ENCODE data around the gene ZDHHC17.
A peak's percentile ranks its signal among the peaks of the same experiment; 100 is the strongest.

The ZDHHC17 gene

DNA sequence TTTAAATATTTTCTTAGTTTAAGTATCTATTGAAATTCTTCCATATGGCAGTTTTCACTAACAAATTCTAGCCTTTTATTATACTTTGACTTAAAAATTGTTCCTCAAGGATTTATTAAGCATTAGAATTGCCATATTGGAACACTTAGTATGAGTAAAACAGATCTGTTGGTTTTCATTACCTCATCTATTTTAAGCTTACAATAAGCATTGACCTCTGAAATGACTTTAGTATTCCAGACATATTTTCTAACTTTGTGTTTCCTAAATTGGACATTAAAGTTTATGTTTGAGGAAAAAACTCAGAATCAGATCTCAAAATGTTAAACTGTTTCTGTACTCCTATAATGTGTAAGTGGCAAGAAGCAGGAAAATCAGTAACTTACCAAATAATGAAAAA lies 66.5 kb downstream of the ZDHHC17 start:
- no peak for DNase-seq

DNA sequence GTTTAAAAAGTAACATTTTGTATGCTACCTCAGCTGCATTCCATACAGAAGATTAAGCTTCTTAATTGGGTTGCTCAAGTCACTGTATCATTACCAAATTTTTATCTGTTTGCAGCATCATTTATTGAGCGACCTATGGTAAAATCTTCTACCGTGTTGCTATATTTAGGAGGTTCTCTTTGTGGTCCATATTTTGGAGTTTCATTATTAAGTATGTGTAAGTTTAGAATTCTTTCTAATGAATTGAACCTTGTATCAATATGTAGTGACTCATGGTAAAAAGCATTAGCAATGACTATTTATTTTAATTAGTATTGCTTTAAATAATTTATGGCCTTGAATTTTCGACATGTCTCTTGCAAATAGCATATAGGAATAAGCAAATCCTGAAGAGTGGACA lies 72.7 kb downstream of the ZDHHC17 start:
- no peak for DNase-seq

- DNase-seq = no peak
Measured at GRCh38 chr12:76847260-76847659, 83.3 kb downstream of the ZDHHC17 start.

DNA sequence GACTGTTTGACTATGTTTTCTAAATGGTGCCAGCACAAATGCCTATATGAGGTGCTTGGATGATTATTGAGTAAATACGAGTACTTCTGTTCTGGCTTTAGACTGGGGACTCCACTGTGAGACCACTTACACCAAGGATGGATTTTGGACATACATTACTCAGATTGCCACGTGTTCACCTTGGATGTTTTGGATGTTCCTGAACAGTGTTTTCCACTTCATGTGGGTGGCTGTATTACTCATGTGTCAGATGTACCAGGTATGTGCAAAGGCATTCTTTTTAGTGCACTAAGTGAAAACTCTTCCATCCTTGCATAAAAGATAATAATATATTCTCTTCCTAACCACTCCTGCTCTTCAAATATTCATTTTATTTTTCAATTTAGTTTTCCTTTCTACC lies 84.2 kb downstream of the ZDHHC17 start:
- no peak for DNase-seq

DNA sequence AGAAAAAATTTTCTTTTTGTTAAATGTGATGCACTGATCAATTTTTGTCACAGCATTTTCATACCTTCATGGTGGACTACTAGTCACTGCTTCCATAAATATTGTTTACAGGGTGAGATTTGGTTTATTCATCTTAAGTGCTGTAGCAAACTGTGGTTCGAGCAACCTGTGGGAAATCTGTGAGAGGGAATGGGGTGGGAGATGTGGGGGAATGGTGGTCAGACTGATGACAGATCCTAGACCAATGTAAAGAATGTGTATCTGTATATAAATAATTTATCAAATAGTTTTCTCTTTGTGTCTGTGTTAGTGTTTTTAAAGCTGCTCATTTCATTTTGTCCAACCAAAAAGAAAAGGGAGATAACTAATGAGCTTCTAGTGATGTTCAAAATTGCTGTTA lies 88.2 kb downstream of the ZDHHC17 start:
- DNase-seq = no peak

- no peak for DNase-seq
Measured at GRCh38 chr12:76855271-76855670, 91.4 kb downstream of the ZDHHC17 start.

GRCh38 chr12:76856018-76856644 lies 92.2 kb downstream of the ZDHHC17 start:
- no peak for DNase-seq

GRCh38 chr12:76859611-76860010 lies 95.7 kb downstream of the ZDHHC17 start:
- peak; percentile 79 for DNase-seq

DNA sequence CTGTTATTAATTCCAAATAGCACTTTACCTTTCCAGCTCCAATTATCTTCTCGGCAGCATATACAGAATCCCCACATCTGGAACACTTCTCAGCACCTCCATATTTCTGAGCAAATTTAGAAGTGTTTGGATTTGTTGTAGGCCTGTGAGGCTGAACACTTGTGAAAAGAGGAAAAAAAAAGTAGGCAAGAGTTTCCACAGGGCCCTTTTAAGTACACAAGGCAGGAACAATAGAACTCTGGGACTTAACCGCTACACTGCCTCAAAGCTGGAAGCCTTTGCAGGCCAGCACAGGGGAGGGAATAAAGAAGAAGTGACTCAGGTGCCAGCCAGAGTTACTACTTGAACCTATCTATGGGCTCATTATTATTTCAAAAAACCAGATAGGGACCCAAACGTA lies 96.3 kb downstream of the ZDHHC17 start:
- no peak for DNase-seq

DNA sequence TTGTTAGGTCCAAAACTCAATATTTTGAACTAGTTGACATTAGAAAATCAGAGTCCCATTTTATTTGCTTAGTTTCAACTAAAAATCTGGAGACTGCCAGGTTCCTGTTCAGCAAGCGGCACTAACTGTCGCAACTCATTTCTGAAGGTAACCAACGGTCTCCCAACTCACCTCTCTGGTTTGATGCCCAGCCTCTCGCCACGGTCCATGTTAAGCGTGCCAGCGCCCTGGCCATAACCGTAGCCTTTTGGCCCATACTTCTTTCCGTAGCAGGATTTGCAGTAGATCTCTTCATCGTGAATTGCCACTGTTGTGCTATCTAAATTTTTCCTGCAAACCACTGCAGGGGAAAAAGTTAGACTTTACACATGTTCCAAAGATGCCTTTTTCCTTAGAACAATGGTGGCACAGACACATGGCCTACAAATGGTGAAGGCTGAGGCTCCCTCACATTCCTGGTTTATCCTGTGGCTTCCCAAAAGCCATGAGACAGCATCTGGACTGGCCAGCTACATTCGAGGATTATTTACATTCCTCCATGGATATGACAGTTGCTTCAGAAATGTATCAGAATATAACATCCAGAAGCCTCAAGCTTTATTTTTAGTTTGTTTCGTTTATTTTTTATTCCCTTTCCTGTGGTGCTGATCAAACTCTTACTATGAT lies 99.2 kb downstream of the ZDHHC17 start:
- DNase-seq = no peak

DNA sequence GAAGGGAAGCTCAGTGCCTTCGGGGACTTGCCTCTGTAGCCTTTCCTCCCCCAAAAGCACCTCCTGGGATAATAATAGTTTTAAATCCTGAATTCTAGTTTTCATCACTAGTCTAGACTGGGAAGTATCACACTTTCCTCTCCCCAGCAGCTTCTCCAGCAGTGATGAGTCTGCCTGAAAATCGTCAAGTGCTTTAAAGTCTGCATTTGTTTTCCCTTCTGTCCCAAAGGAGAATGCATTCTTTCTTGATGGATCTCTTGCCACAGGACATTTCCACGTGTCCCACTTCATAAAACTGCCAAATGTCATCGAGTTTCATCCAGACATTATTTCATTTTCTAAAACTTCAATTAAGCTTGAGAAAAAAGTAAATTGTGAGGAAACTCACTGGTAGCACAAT lies 99.9 kb downstream of the ZDHHC17 start:
- DNase-seq = no peak

GRCh38 chr12:76864791-76865400 lies 101.0 kb downstream of the ZDHHC17 start:
- DNase-seq = no peak

GRCh38 chr12:76866151-76866567 lies 102.2 kb downstream of the ZDHHC17 start:
- no peak for DNase-seq

GRCh38 chr12:76866726-76867125 lies 102.8 kb downstream of the ZDHHC17 start:
- DNase-seq = no peak

- peak; percentile 90 for DNase-seq
Measured at GRCh38 chr12:76871082-76871481, 107.2 kb downstream of the ZDHHC17 start.

DNA sequence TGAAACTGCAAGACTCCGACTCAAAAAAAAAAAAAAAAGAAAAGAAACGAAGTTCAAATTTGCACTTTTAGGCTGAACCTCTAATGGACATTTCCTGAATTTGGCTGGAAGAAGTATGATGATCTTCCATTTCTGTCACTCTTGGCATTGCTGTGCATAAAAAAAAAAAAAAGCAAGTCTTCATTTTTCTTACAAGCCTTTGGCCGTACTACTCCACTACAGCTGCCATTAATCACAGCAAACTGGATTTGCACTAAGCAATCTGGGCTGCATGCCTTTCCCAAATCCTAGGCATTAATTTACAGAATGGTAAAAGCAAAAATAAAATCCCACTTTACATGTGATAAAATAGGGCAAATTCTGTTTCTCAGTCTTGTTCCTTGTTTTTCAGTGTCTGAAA lies 107.8 kb downstream of the ZDHHC17 start:
- no peak for DNase-seq

DNA sequence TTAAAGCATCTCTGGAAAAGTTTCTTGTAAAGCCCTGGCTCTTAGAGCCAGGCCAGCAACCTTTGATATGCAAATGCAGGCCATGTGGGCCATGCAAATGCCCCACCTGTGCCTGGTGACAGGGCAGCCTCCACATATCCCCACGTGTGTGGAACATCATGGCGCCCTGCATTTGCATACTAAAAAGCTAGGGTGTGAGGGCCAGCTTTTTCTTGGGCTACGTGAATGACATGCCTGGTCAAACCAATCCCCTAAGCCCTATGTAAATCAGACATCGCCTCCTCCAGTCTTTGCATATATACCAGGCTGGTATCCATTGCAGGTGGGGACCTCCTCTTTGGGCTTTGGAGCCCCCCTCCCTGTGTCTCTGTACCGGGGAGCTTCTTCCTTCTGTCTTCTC lies 108.5 kb downstream of the ZDHHC17 start:
- DNase-seq = no peak

DNA sequence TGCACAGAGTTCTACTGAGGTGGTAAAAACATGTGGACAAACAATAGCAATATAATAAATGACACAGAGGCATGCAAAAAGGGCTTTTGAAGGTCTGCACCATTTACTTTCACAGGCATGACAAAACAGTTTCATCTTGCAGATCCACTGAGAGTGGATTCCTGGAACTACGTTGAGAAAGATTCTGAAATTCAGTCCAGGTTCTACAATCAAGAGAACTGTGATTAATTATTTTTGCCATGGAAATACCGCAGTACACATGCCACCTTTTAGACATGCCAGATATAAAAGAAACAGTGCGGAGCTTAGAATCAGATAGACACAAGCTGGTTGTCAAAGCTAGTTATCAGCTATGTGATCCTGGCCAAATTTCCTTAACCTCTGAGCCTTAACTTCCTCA lies 110.1 kb downstream of the ZDHHC17 start:
- no peak for DNase-seq

- DNase-seq = no peak
Measured at GRCh38 chr12:76874491-76875190, 110.7 kb downstream of the ZDHHC17 start.

- DNase-seq = no peak
Measured at GRCh38 chr12:76876696-76877229, 112.8 kb downstream of the ZDHHC17 start.

GRCh38 chr12:76878099-76878898 lies 114.4 kb downstream of the ZDHHC17 start:
- DNase-seq = no peak

DNA sequence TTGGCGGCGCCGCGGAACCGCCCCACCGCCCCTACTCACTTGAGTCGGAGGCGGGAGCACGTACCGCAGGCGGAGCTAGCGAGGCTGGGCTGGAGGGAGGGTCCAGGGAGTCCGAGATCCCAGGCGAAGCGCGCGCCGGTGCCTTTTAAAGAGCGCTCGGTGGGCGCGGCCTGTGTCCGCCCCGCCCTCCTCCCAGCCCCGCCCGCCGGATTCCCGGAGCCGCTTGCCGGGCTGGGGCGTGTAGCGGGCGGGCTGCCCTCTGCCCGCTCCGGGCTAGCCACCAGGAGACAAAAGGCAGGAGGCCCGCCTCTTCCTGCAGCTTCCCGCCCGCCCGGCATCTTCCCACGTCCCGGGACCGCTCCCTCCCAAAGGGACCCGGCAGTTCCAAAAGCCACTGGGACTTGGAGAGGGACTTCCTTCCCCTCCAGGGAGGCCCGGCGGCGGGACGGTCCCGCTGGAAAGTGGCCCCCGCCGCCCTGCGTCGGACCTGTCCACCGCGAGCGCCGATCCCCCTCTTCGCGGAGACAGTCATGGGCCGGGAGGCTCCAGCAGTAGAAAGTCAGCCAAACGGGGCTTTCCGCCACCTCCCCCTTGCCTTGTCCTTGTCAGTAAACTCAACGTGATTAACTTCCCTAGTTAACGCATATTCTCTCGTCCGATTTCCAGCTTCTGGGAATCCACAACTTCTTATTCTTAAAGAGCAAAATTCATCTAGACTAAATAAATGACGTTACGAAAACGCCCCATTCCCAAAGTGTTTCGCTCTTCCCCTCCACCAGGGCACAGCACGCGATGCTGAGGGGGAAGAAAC lies 115.2 kb downstream of the ZDHHC17 start, which contains the start of gene CSRP2:
TSS of gene CSRP2 (minus strand) at position 121 of the 811 bp plus-strand sequence. CDS start 12,759 bp downstream, outside the sequence.
- peak; percentile 71 for DNase-seq

Measured in hematopoietic multipotent progenitor cell treated with erythropoietin and hydrocortisone succinate and interleukin-3 and kit ligand, for 8 days (in vitro differentiated cells).